ENCODE results near the gene NEURL1.
"Not testable (repeated sequence)": the region's sequence is repeated elsewhere in the genome, so short reads cannot be mapped to it uniquely, and the experiment has no call there.

- TF ChIP-seq CTCF (IDR thresholded peaks at IDR 0.05; ENCODE audit: low read depth, low read length); MYC (IDR thresholded peaks at IDR 0.05; ENCODE audit: low read depth, low read length); POLR2A (IDR thresholded peaks at IDR 0.05; ENCODE audit: extremely low read depth, insufficient read length): not testable (repeated sequence)
These were observed 139.4 kb downstream of the NEURL1 start for GRCh38 chr10:103632871-103633270.

Measured in NB4 (cell line).